Fibroblast of pulmonary artery (primary cell): Measurements from ENCODE around the gene NEMP1.

Experiments
- DNase-seq: peaks from one replicate; pipeline ENCODE4 v3.0.0-alpha.2; 2010; ENCODE audit warnings: low read depth
- H3K4me3 ChIP-seq: replicated peaks from 2 replicates; pipeline ENCODE4 v1.5.1; 2011; ENCODE audit warnings: low read depth, mild to moderate bottlenecking, control low read depth, low read length, moderate library complexity
- TF ChIP-seq, protein P1 (sequence below): IDR thresholded peaks from 2 replicates; pipeline ENCODE4 v1.5.1; 2011; ENCODE audit warnings: mild to moderate bottlenecking, control low read depth, low read length, inconsistent platforms; ENCODE audit errors: missing control alignments

The NEMP1 gene

DNA sequence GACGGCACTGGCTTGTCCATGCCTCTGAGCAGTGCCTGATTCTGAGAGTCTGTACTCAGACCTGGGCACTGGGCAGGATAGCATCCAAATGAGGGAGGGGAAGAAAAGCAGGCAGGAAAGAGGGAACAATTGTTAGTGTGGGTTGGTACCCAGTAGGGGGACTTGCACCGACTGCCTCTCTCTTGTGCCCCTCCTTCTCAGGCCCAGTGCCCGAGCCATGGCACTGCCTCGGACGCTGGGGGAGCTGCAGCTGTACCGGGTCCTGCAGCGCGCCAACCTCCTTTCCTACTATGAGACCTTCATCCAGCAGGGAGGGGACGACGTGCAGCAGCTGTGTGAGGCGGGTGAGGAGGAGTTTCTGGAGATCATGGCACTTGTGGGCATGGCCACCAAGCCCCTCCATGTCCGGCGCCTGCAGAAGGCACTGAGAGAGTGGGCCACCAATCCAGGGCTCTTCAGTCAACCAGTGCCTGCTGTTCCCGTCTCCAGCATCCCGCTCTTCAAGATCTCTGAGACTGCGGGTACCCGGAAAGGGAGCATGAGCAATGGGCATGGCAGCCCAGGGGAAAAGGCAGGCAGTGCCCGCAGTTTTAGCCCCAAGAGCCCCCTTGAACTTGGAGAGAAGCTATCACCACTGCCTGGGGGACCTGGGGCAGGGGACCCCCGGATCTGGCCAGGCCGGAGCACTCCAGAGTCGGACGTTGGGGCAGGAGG, 12.5 kb upstream of the NEMP1 start:
- DNase-seq, result no peak
- H3K4me3 ChIP-seq, result peak overlapping the region; percentile 94
- TF ChIP-seq, protein P1, sequence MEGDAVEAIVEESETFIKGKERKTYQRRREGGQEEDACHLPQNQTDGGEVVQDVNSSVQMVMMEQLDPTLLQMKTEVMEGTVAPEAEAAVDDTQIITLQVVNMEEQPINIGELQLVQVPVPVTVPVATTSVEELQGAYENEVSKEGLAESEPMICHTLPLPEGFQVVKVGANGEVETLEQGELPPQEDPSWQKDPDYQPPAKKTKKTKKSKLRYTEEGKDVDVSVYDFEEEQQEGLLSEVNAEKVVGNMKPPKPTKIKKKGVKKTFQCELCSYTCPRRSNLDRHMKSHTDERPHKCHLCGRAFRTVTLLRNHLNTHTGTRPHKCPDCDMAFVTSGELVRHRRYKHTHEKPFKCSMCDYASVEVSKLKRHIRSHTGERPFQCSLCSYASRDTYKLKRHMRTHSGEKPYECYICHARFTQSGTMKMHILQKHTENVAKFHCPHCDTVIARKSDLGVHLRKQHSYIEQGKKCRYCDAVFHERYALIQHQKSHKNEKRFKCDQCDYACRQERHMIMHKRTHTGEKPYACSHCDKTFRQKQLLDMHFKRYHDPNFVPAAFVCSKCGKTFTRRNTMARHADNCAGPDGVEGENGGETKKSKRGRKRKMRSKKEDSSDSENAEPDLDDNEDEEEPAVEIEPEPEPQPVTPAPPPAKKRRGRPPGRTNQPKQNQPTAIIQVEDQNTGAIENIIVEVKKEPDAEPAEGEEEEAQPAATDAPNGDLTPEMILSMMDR, result no peak

DNA sequence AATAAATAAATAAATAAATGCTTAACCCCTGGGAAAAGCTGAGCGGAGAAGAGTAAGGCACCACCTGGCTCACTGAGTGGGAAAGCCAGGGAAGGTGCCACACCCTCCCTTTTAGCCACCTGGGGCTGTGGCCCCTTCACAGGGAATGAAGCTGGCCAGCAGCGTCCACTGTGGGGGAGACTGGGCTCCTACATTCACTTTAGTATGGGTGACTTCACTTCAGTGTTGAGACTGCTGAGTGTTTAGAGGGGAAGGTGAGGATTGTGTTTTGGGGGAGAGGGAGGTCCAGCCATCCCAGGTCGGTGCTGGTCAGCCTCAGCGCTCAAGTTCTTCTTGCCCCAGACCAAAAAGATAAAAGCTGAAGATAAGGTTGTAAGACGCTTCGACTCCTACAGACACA, 11.9 kb upstream of the NEMP1 start:
- DNase-seq, result no peak
- H3K4me3 ChIP-seq, result peak overlapping the region; percentile 94
- TF ChIP-seq, protein P1, result no peak

DNA sequence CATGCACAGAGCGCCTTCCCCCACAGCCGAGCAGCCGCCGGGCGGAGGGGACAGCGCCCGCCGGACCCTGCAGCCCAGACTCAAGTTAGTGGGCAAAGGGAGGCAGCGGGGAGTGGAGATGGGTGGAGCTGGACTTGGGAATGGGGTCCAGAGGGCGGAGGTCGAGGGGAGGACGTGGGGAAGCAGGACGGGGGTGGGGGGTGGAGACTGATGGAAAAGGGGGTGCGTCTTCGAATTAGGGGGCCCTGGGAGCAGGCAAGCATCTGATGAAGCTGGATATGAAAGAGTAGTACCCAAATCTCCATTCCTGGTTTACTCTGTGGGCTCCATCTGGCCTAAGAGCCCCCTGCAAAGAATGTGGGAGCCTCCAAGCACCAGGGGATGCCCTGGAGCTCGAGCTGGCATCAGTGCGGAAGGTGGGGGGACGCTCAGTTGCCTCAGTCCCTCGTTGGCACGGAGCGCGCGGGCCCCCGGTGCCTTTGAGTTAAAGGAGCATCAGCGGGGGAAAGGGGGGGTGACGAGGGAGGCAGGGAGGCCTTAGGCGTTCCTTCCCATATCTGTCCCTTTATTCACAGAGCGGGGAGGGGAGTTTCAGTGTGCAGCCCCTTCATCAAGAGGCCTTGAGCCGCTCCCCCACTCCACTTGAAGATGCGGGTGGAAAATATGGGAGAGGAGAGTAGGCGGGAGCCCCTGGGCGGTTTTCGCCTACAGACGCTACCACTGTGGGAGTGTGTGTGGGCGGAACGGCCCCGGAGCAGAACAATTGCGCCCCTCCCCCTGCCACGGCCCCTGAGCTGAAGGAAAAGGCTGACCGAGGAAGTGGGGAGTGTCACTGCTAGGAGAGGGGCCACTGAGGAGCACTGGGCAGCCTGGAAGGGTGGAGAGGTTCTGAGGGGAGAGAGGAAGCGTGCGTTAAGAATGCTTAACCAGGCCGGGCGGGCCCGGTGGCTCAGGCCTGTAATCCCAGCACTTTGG, 11.0 kb upstream of the NEMP1 start:
- DNase-seq, result peak; percentile 84

DNA sequence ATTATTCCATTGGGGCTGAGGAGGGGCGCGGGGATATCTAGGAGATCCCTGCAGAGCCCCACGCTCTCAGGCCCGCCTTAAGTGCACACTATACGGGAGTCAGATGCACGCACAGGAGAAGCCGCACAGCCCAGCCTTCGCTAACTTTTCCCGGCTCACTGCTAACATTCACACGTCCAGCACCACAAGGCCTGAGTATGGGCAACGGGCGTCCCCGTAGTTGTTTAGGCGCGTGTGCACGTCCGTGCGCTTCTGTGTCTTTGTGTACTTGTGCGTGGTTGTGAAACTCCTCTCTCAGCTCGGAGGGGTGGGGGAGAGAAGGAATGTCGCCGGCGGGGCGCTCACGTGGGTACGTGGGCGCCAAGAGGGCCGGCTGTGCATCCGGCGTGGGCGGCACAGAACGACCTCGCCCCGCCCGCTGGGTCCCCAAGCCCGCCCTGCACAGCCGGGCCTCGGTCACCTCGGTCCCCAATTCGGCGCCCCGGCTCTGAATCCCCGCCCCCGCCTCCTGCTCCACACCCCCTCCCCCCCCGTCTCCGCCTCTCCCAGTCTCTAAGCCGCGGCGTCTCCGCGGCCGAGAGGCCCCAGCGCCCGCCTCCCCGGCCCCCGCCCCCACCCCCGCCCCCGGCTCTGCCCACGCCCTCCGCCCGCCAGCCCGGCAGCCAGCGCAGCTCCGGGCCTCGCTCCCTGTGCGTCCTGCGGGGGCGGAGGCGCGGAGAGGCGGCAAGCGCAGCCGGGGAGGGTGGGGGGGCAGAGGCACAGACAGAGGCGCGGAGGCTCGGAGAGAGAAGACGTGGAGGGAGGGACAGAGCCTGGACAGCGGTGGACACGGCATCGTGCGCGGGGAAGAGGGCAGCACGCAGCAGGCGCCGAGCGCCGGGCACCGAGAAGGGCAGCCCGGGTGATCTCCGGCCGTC, 10.0 kb upstream of the NEMP1 start, which contains the start of gene NAB2:
Gene NAB2, plus strand, starts transcription at position 761 of the 917 bp plus-strand sequence. CDS start 158 bp downstream, outside the sequence.
- TF ChIP-seq, protein P1, result no peak
- DNase-seq, result peak; percentile 99
- H3K4me3 ChIP-seq, result peak within 1 kb of the TSS; percentile 94

More for the DNA sequence above, 11.0 kb upstream of the NEMP1 start:
- peak overlapping the region; percentile 94 for H3K4me3 ChIP-seq
- TF ChIP-seq, protein P1, result no peak

DNA sequence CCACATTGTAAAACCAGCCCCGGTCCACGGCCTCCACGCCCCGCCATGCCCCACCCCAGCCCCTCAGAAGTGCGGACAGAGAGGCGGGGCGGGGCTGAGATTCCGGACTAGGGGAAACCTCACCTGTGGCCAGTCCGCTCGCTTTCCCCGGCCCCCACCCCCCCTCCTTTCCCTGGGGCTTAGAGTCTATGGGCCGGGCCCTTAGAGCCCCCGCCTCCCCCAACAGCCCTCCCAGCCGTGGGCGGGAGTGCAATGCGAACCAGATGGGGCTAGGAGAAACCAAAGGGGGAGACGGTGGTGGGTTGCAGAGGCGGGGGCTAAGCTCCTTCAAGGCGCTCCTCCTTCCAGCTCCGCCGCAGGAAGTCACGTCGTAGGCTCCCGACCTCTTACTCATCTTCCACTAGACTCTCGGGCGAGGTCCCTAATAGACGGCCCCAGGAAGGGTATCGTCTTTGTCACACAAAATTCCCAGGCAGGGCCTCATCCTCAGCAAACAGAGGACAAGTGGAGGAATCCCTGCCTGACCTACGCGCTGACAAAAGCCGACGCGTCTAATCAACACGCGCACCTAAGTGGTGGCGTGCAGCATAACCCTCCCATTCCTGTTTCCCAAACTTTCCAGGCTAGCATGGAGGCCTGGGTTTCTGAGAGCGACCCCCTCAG, 9.2 kb upstream of the NEMP1 start:
- TF ChIP-seq, protein P1, result no peak
- H3K4me3 ChIP-seq, result peak overlapping the region; percentile 79
- DNase-seq, result peak; percentile 97
